22Rv1 (cell line): ENCODE data around the gene GATA5.
"Not testable (repeated sequence)": the region's sequence is repeated elsewhere in the genome, so short reads cannot be mapped to it uniquely, and the experiment has no call there.

ENCODE experiments used
- H3K27ac ChIP-seq: fragments of 450-650 bp; 2 replicates; pipeline ENCODE4 v1.5.1; 2017
- ZFX ChIP-seq: fragments of 450-650 bp; IDR thresholded peaks from 2 replicates; pipeline ENCODE4 v1.6.1; 2017; ENCODE audit warnings: antibody characterized with exemption, borderline replicate concordance
- TF ChIP-seq, protein P1 (sequence below): fragments of 450-650 bp; IDR thresholded peaks from 2 replicates; pipeline ENCODE4 v1.5.1; 2017; ENCODE audit warnings: mild to moderate bottlenecking

The GATA5 gene

DNA sequence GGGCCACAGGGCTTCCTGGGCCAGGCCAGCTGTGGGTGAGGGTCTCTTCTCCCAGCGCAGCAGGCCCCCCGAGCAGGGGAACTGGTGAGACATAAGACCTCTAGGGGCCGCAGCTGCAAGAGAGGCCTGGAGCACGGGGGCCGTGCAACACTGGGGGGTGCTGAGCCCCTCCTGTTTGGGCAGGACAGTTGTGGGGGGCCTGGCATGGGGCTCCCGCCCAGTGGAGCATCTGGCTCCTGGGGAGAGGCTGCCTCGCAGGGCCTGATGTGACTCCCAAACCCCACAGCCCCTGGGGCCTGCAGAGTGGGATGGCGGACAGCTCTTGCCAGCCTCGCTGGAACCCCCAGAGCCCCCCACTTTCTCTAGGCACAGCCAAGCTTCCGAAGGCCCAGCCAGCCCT lies 16.9 kb upstream of the GATA5 start:
- no peak overlapping the region for H3K27ac ChIP-seq
- TF ChIP-seq, protein P1, sequence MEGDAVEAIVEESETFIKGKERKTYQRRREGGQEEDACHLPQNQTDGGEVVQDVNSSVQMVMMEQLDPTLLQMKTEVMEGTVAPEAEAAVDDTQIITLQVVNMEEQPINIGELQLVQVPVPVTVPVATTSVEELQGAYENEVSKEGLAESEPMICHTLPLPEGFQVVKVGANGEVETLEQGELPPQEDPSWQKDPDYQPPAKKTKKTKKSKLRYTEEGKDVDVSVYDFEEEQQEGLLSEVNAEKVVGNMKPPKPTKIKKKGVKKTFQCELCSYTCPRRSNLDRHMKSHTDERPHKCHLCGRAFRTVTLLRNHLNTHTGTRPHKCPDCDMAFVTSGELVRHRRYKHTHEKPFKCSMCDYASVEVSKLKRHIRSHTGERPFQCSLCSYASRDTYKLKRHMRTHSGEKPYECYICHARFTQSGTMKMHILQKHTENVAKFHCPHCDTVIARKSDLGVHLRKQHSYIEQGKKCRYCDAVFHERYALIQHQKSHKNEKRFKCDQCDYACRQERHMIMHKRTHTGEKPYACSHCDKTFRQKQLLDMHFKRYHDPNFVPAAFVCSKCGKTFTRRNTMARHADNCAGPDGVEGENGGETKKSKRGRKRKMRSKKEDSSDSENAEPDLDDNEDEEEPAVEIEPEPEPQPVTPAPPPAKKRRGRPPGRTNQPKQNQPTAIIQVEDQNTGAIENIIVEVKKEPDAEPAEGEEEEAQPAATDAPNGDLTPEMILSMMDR, result no peak
- no peak for TF ChIP-seq ZFX

DNA sequence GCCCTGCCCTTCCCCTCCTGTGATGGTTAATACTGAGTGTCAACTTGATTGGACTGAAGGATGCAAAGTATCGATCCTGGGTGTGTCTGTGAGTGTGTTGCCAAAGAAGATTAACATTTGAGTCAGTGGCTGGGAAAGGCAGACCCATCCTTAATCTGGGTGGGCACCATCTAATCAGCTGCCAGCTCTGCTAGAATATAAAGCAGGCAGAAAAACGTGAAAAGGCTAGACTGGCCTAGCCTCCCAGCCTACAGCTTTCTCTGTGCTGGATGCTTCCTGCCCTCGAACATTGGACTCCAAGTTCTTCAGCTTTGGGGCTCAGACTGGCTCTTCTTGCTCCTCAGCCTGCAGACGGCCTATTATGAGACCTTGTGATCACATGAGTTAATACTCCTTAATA lies 15.0 kb upstream of the GATA5 start:
- H3K27ac ChIP-seq, result not testable (repeated sequence)

DNA sequence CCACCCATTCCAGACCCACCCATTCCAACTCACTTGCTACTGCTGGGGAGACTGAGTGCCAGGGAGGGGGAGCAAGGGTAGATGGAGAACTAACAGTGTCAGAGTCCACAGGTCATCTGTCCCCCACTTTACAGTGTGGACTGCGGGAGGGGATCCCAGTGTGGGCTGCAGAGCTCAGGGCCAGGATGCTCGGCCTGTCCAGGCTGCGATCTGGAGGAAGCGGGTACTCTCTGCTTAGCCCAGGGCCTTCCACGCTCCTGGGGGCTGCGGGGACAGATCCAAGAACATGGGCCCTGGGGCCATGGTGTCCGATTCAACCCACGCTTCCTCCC lies 14.1 kb upstream of the GATA5 start:
- TF ChIP-seq ZFX, result no peak
- TF ChIP-seq, protein P1, result no peak
- no peak overlapping the region for H3K27ac ChIP-seq

DNA sequence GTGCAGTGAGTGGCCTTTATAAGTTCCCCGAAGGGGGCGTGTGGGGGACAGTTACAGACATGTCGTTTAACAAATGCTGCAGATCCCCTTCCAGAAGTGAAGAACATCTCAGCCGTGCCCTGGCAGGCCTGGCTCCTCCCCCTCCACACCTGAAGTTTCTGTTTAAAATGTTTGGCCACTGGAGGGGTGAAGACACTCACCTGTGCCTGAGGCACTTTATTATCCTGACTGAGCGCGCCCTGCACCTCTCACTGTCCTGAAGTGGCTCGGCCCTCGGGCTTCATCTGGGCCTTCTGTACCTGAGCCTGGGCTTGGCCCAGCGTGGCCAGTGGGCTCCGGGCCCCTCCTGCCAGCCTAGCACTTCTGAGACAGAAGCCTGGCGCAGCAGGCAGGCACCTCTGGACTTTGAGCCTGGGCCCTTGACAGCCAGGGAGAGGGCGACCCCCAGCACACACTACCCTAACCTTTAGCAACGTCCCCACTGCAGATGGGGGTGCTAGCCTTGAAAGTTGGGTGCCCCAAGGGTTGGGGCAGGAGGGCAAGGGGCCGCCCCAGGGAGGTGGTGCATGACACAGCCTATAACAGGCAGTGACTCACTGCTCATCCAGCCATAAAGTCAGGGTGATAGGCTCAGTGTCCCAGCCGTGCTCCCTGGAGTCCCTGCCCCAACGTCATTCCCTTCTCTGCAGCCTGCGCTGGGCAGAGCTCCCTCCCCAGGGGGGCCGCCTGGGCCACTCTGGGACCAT lies 13.6 kb upstream of the GATA5 start:
- no peak overlapping the region for H3K27ac ChIP-seq
- TF ChIP-seq, protein P1, result no peak
- no peak for TF ChIP-seq ZFX

DNA sequence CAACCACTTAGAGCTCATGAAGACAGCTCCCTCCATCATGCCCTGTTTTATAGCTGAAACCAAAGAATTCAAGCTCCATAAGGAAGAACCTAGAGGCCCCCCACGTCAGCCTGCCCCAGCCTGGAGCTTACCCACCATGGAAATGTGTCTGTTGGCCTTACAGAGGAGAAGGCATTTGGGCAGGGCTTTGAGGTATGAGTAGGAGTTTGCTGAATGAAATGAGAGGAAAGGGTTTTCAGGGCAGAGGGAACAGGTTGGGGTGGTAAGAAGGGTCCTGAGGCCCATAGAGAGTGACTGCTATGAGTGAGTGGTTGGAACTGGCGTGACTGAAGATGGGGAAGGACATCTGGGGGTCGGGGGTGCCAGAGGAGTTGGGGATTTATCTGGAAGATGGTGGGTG lies 12.7 kb upstream of the GATA5 start:
- TF ChIP-seq ZFX, result no peak
- TF ChIP-seq, protein P1, result no peak
- no peak overlapping the region for H3K27ac ChIP-seq

DNA sequence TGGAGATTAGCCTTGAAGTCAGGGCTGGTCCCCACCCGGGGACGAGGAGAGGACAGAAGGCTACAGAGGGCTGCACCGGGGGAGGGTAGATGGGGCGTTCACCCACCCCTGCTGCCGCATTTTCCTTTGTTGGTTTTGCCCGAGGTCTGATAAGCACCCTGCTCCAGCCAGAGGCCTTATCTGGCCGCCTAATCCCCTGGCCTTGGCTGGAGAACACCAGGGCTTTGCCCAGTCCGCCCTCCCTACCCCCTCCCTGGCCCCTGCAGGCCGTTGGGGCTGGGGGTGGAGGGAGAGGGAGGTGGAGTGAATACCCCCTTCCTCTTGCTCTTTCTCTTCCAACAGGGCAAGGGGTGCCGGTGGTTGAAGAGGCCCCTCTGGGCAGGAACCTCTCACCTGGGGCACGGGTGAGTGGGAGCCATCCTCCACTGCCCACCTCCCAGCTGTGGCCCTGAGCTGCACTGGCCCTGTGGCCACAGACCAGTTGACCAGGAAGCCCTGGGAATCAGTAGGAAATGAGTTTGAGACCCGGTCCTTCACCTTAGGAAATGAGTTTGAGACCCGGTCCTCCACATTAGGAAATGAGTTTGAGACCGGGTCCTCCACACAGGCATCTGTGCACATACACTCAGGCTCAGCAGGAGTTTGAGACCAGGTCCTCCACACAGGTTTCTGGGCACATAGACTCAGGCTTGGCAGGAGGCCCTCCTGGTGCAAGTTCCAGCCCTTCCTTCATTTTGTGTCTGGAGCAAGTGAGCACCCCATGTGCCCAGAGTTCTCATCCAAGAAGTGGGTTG lies 12.0 kb upstream of the GATA5 start:
- H3K27ac ChIP-seq, result no peak overlapping the region
- TF ChIP-seq ZFX, result no peak
- TF ChIP-seq, protein P1, result no peak

DNA sequence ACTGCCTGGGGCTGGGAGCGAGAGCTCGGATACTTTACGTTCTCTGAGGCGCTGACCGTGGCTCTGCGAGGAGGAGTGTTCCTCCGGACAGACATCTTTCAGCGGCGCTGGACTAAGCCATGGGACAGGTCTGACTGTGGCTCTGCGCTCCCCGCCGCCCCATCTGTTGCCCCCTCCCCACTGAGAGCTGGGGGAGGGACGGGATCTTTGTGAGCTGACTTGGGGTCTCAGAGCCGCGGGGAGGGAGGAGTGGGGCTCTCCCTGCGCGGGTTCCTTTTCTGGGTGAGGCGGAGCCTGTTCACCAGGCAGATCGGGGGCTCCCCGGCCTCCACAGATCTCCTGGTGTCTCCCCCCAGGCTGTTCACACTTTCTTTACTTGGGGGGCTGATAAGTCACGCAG lies 11.3 kb upstream of the GATA5 start:
- no peak overlapping the region for H3K27ac ChIP-seq
- TF ChIP-seq, protein P1, result no peak
